GM12872 (cell line): ENCODE data around the gene BDKRB1.

Source experiments
- TF ChIP-seq, protein P1 (sequence below): IDR thresholded peaks from 3 replicates; pipeline ENCODE4 v1.5.1; 2011; ENCODE audit warnings: low read depth, mild to moderate bottlenecking, low read length, moderate library complexity; ENCODE audit not compliant: insufficient read depth

Gene BDKRB1

DNA sequence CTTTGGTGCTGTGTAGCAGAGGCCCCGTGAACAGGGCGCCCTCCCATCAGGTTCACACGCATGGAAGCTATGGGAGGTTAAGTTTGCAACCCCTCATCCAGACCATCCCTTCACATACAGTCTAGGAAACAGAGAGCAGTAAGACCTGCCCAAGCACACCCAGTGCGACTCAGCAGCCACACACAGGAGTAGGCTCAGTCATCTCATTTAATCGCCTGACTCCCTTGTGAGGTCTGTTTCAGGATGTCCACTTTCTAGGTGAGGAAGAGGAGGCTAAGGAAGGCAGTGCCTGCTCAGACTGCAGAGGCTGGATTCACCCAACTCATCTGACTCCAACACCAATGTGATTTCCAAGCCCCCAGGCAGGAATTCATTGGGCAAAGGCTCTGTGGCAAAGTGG lies 11.9 kb downstream of the BDKRB1 start:
- TF ChIP-seq, protein P1, sequence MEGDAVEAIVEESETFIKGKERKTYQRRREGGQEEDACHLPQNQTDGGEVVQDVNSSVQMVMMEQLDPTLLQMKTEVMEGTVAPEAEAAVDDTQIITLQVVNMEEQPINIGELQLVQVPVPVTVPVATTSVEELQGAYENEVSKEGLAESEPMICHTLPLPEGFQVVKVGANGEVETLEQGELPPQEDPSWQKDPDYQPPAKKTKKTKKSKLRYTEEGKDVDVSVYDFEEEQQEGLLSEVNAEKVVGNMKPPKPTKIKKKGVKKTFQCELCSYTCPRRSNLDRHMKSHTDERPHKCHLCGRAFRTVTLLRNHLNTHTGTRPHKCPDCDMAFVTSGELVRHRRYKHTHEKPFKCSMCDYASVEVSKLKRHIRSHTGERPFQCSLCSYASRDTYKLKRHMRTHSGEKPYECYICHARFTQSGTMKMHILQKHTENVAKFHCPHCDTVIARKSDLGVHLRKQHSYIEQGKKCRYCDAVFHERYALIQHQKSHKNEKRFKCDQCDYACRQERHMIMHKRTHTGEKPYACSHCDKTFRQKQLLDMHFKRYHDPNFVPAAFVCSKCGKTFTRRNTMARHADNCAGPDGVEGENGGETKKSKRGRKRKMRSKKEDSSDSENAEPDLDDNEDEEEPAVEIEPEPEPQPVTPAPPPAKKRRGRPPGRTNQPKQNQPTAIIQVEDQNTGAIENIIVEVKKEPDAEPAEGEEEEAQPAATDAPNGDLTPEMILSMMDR, result no peak

DNA sequence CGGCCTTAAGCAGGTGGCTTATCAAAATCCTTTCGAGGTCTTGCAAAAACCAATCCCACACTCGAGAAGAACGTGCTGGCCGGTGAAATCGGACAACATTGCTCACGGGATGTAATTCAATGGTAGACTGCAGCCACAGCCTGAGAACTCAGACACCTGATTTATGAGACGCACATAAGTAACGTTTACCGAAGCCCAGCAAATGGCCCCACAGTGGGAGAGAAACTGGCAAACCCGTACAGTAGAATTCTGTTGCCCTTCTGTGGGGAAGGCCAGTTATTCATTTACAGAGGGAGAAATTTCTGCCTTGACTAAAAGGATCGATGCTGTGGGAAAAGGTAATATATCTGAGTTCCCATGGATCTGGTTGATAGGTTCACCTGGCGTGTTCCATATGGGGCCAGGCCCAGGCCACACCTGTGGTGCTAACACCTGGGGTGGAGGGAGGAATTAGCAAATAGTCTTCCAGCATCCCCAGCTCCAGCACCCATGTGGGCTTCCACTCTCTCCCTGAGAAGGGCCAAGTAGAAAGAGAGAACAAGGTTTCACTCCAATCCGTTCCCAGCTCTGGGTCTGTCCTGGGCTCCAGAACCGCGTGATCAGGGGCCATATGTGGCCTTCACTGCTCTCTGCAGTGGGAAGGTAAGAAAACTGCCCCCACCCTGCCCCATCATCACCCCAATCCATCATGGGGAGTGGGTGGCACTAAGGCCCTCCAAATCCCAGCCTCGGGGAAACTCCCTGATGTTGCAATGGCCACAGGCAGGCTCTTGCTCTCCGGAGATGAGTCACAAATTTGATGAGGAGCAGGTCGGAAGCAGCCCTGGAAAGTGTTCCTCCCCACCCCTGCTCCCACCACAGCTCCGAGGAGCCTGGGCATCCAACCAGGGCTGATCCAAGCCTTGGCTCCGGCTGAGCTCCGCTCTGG lies 12.7 kb downstream of the BDKRB1 start:
- TF ChIP-seq, protein P1, result no peak

DNA sequence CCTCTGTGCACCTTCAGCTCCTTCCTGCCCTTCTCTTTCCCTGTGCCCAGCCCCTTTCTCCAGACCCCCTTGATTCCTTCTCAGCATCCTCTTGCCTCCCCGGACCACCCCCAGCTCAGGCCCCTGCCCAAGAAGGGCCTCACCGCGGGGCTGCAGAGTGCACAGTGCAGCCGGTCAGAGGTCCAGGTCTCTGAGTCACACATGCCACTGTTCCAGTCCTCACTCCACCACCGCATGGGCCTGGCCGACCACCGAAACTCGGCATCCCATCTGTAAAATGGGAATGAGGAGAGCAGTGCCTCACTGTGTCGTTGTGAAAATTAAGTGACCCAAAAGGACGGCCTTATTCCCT lies 13.3 kb downstream of the BDKRB1 start:
- TF ChIP-seq, protein P1, result no peak

DNA sequence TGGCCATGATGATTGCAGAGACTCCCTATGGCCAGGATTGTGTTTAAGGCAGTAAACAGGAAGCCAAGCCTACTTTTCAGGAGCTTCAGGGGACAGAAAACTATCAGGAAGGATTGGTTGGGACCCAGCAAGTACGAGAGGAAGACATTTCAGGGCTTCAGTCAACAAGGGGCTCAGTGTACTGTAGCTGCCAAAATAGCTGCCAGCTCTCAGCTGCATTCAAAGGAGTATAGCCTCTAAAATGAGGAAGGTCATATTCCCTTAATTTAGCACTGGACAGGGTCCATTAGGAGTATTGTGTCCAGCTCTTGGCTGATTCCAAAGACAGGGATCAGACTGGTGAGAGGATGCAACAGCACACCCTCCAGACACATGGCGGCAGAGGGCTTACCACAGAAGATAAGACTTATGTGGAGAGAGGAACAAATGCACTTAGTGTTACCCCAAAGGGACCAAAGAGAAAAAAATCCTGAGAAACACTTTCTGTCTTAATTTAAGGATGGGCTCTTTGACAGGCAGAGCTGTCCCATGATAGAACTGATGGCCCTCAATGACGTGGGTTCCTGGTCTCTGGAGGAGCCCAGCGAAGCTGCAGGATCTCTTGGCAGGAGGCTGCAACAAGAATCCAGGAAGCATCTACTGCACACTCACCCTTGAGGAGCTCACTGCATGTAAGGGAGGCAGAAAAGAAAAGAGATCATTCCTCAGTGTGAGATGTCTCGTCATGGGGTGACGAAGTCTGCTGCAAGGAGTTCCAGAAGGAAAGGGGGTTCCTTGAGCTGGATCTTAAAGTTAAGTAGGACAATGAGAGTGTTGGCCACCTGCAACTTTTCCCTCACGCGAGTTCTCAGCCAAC lies 14.8 kb downstream of the BDKRB1 start:
- TF ChIP-seq, protein P1, result no peak

DNA sequence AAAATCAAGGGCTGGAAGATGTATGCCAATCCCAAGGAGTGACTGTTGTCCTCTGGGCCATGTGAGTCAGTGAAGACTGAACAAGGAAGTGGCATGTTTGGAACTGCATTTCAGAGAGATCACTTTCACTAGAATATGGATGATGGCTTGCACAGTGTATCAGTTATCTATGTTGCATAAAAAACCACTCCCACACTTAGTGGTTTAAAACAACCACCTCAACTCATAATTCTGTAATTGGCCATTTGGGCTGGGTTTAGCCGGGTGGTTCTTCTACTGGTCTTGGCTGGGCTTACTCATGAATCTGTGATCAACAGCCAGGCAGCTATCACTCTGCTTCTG lies 15.4 kb downstream of the BDKRB1 start:
- TF ChIP-seq, protein P1, result no peak

DNA sequence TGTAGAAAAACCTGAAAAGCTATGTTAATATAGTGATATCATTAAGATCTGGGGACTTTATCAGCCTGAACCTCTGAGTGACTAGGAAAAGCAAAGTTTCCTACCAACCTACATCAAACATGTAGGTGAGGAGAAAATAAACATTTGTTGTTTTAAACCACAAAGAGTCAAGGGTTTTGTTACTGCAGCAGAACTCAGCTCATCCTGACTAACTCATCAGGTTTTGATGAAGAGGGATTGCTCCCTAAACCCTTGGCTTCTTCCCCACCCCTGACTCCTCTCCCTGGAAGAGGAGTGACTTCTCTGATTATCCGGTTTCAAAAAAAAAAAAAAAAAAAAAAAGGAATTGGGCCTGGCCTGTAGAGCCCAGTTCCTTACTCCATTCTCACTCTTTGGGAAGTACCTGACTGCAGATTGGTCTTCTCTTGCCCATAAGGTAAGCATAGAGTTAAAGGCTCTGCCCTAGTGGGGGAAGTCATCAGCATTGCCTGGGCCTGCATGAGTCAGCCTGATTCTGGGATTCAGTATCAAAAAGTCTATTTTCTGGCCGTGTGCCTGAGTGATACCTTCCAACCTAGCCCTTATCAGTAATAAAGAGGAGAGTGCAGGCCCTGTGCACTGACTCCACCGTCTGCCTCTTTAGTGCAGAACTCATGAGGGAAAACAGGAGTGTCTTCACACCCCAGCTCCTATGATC lies 16.9 kb downstream of the BDKRB1 start:
- TF ChIP-seq, protein P1, result no peak

DNA sequence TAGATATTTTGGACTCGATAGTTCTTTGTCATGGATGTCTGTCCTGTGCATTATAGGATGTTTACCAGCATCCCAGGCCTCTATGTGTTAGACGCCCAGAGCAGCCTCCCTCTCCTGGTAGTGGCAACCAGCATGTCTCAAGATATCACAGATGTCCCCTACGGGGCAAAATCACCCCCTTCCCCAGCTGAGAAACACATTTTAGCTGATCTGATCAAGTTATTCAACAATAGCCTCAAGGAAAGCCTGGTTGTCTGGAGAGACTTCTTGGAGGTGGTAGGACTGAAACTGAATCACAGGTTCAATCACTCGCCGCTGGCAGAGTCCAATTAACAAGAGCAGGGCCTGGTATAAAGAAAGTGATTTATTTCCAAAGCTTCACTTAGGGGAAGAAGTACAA lies 17.6 kb downstream of the BDKRB1 start:
- TF ChIP-seq, protein P1, result no peak
